OCI-LY1 (cell line): ENCODE data around the gene SORCS3.

ENCODE experiments used
- H2AFZ ChIP-seq: fragments of 200-600 bp; sonication (generic), shearing (Covaris generic); 2 replicates; pipeline ENCODE4 v1.6.0; 2014; ENCODE audit warnings: antibody characterized with exemption, mild to moderate bottlenecking, low read length
- H3F3A ChIP-seq: fragments of 200-600 bp; sonication (generic), shearing (Covaris generic); 2 replicates; pipeline ENCODE4 v1.6.0; 2014; ENCODE audit warnings: mild to moderate bottlenecking, antibody characterized with exemption, low read length, moderate library complexity; ENCODE audit not compliant: insufficient read depth
- H3K27ac ChIP-seq: fragments of 200-600 bp; sonication (generic); 2 replicates; pipeline ENCODE4 v1.5.1; 2014; ENCODE audit warnings: low read length, mixed run types, mild to moderate bottlenecking, low read depth; ENCODE audit not compliant: poor library complexity, severe bottlenecking
- H3K27me3 ChIP-seq: fragments of 200-600 bp; sonication (generic); 2 replicates; pipeline ENCODE4 v1.6.0; 2014; ENCODE audit warnings: antibody characterized with exemption, mild to moderate bottlenecking, low read length, moderate library complexity; ENCODE audit not compliant: insufficient read depth
- H3K36me3 ChIP-seq: fragments of 200-600 bp; sonication (generic); 2 replicates; pipeline ENCODE4 v1.6.1; 2014; ENCODE audit warnings: mild to moderate bottlenecking, antibody characterized with exemption, low read length, moderate library complexity, mixed read lengths; ENCODE audit not compliant: insufficient read depth
- H3K4me1 ChIP-seq: fragments of 200-600 bp; sonication (generic); 2 replicates; pipeline ENCODE4 v1.5.1; 2014; ENCODE audit warnings: mild to moderate bottlenecking, low read length, moderate library complexity; ENCODE audit not compliant: insufficient read depth, severe bottlenecking
- H3K4me2 ChIP-seq: fragments of 200-600 bp; sonication (generic), shearing (Covaris generic); 2 replicates; pipeline ENCODE4 v1.6.1; 2014; ENCODE audit warnings: low read length
- H3K4me3 ChIP-seq: fragments of 200-600 bp; sonication (generic); 2 replicates; pipeline ENCODE4 v1.5.1; 2014; ENCODE audit warnings: low read length, low read depth, mild to moderate bottlenecking, mixed read lengths; ENCODE audit not compliant: poor library complexity, severe bottlenecking
- H3K79me2 ChIP-seq: fragments of 200-600 bp; shearing (Covaris generic); 2 replicates; pipeline ENCODE4 v1.6.1; 2016; ENCODE audit warnings: mixed run types, low read length, mixed read lengths; ENCODE audit not compliant: insufficient read depth
- H3K9ac ChIP-seq: fragments of 200-600 bp; sonication (generic), shearing (Covaris generic); 2 replicates; pipeline ENCODE4 v1.6.1; 2014; ENCODE audit warnings: mild to moderate bottlenecking, low read length, mixed read lengths
- H3K9me2 ChIP-seq: fragments of 200-600 bp; sonication (generic), shearing (Covaris generic); 2 replicates; pipeline ENCODE4 v1.6.1; 2014; ENCODE audit warnings: low read depth, mild to moderate bottlenecking, low read length, mixed read lengths
- H3K9me3 ChIP-seq: fragments of 200-600 bp; shearing (Covaris generic); 2 replicates; pipeline ENCODE4 v1.6.1; 2014; ENCODE audit warnings: low read length, mixed read lengths
- H4K20me1 ChIP-seq: fragments of 200-600 bp; sonication (generic), shearing (Covaris generic); 2 replicates; pipeline ENCODE4 v1.6.0; 2016; ENCODE audit warnings: mild to moderate bottlenecking, low read length; ENCODE audit not compliant: insufficient read depth
- CTCF ChIP-seq: fragments of 200-600 bp; sonication (generic), shearing (Covaris generic); IDR thresholded peaks from 2 replicates; pipeline ENCODE4 v1.5.1; 2017; ENCODE audit warnings: mild to moderate bottlenecking, antibody characterized with exemption, low read length, moderate library complexity, mixed read lengths
- EZH2 ChIP-seq: fragments of 200-600 bp; sonication (generic), shearing (Covaris generic); IDR thresholded peaks from 2 replicates; pipeline ENCODE4 v1.8.0; 2017; ENCODE audit warnings: borderline replicate concordance, mixed run types, mild to moderate bottlenecking, antibody characterized with exemption, low read length, moderate library complexity, mixed read lengths

SORCS3 gene

GRCh38 chr10:104895541-104895940 lies 254.5 kb downstream of the SORCS3 start:
- no peak overlapping the region for H3K9ac ChIP-seq
- no peak overlapping the region for H2AFZ ChIP-seq
- H3K79me2 ChIP-seq = no peaks in the 10 kb centered on the region
- H3K27ac ChIP-seq = no peak overlapping the region
- no peaks in the 10 kb centered on the region for H3K9me2 ChIP-seq
- no peak overlapping the region for H3K4me2 ChIP-seq
- H3K36me3 ChIP-seq = no peaks in the 10 kb centered on the region
- H4K20me1 ChIP-seq = no peaks in the 10 kb centered on the region
- H3F3A ChIP-seq = no peaks in the 10 kb centered on the region
- H3K4me1 ChIP-seq = no peaks in the 10 kb centered on the region
- TF ChIP-seq EZH2 (no peak), CTCF (no peak)
- no peak overlapping the region for H3K4me3 ChIP-seq
- H3K9me3 ChIP-seq = no peaks in the 10 kb centered on the region
- H3K27me3 ChIP-seq = no peaks in the 10 kb centered on the region

GRCh38 chr10:104895981-104896380 lies 254.9 kb downstream of the SORCS3 start:
- Histone ChIP-seq H3K9me3 (no peaks in the 10 kb centered on the region), H3K4me1 (no peaks in the 10 kb centered on the region), H3K4me2 (no peak overlapping the region), H3K79me2 (no peaks in the 10 kb centered on the region), H3K9ac (no peak overlapping the region), H3K36me3 (no peaks in the 10 kb centered on the region), H2AFZ (no peak overlapping the region), H3K9me2 (no peaks in the 10 kb centered on the region), H3K4me3 (no peak overlapping the region), H3K27me3 (no peaks in the 10 kb centered on the region), H3K27ac (no peak overlapping the region), H3F3A (no peaks in the 10 kb centered on the region), H4K20me1 (no peaks in the 10 kb centered on the region)
- TF ChIP-seq EZH2 (no peak), CTCF (no peak)

GRCh38 chr10:104897696-104898095 lies 256.6 kb downstream of the SORCS3 start:
- Histone ChIP-seq H3K4me1 (no peaks in the 10 kb centered on the region), H3K27me3 (no peaks in the 10 kb centered on the region)
- no peak for TF ChIP-seq EZH2
- no peak for TF ChIP-seq CTCF

More at GRCh38 chr10:104897696-104898095, 256.6 kb downstream of the SORCS3 start:
- no peaks in the 10 kb centered on the region for H3K9me3 ChIP-seq
- no peak overlapping the region for H3K4me2 ChIP-seq
- no peaks in the 10 kb centered on the region for H4K20me1 ChIP-seq
- no peak overlapping the region for H3K9ac ChIP-seq
- H3K4me3 ChIP-seq = no peak overlapping the region
- H2AFZ ChIP-seq = no peak overlapping the region
- H3K79me2 ChIP-seq = no peaks in the 10 kb centered on the region
- H3K27ac ChIP-seq = no peak overlapping the region
- H3K36me3 ChIP-seq = no peaks in the 10 kb centered on the region
- no peaks in the 10 kb centered on the region for H3K9me2 ChIP-seq
- no peaks in the 10 kb centered on the region for H3F3A ChIP-seq
